A673 (cell line): ENCODE data around the gene NOS1AP.

Experiments used
- CTCF ChIP-seq: fragments of 300-800, 200-600 bp; sonication (generic); conservative IDR thresholded peaks from 2 replicates; pipeline ENCODE4 v1.5.1; 2017; ENCODE audit warnings: low read depth, mild to moderate bottlenecking, antibody characterized with exemption, low read length, moderate library complexity, mixed read lengths
- EZH2 ChIP-seq: fragments of 200-600 bp; sonication (generic); IDR thresholded peaks from 2 replicates; pipeline ENCODE4 v1.6.1; 2017; ENCODE audit warnings: borderline replicate concordance, low read depth, mild to moderate bottlenecking, mixed read lengths, antibody characterized with exemption, low read length; ENCODE audit not compliant: poor library complexity, severe bottlenecking

- TF ChIP-seq CTCF (no peak), EZH2 (no peak)
These were observed 301.2 kb downstream of the NOS1AP start for GRCh38 chr1:162370721-162371120.
